Keratinocyte (primary cell): ENCODE results near the gene CAMSAP1. TPM values are rescaled to one million over a fixed set of nuclear protein-coding genes. Genes with fewer than 3 reads are reported as not detected.

Experiments used
- DNase-seq: peaks from one replicate; pipeline ENCODE4 v3.0.0-alpha.2; 2011; ENCODE audit warnings: low read depth, missing footprints, low spot score
- FAIRE-seq: peaks from 2 replicates; lab custom pipeline; 2011; peaks lifted over from hg19 to GRCh38; lab: Jason Lieb, UNC
- H2AFZ ChIP-seq: 2 replicates; pipeline ENCODE4 v1.6.0; 2012; ENCODE audit warnings: low read length, control low read depth, inconsistent platforms; ENCODE audit not compliant: control insufficient read depth
- H3K27ac ChIP-seq: 2 replicates; pipeline ENCODE4 v1.5.1; 2011; ENCODE audit warnings: low read length; ENCODE audit not compliant: control insufficient read depth, insufficient read depth
- H3K27me3 ChIP-seq: 3 replicates; pipeline ENCODE4 v1.6.0; 2011; ENCODE audit warnings: low read length; ENCODE audit not compliant: control insufficient read depth, insufficient read depth; ENCODE audit errors: extremely low read depth
- H3K36me3 ChIP-seq, 2 experiments: 2 replicates in 1 of 2; 3 replicates in 1 of 2; pipeline ENCODE4 v1.5.1; 2011; ENCODE audit warnings: low read length in 2 of 2, mild to moderate bottlenecking in 1 of 2; ENCODE audit not compliant: control insufficient read depth in 2 of 2, insufficient read depth in 2 of 2; ENCODE audit errors: extremely low read depth in 1 of 2
- H3K4me1 ChIP-seq: 3 replicates; pipeline ENCODE4 v1.5.1; 2011; ENCODE audit warnings: low read length; ENCODE audit not compliant: control insufficient read depth, insufficient read depth; ENCODE audit errors: extremely low read depth
- H3K4me2 ChIP-seq: 3 replicates; pipeline ENCODE4 v1.6.0; 2011; ENCODE audit warnings: low read depth, low read length; ENCODE audit not compliant: control insufficient read depth, insufficient read depth; ENCODE audit errors: extremely low read depth
- H3K4me3 ChIP-seq, 3 experiments: fragments of 200-600 bp in 1 of 3; sonication (generic) in 1 of 3; 2 replicates in 2 of 3; 3 replicates in 1 of 3; pipeline ENCODE4 v1.5.1; 2011 to 2016; ENCODE audit warnings: low read length in 3 of 3, mild to moderate bottlenecking in 3 of 3, control low read depth in 2 of 3, inconsistent platforms in 1 of 3, low read depth in 1 of 3, mixed read lengths in 1 of 3, mixed run types in 1 of 3, moderate library complexity in 1 of 3; ENCODE audit not compliant: control insufficient read depth in 2 of 3, insufficient read depth in 2 of 3; ENCODE audit errors: extremely low read depth in 1 of 3
- H3K79me2 ChIP-seq: 2 replicates; pipeline ENCODE4 v1.6.0; 2012; ENCODE audit warnings: low read length; ENCODE audit not compliant: control insufficient read depth, insufficient read depth
- H3K9ac ChIP-seq: 3 replicates; pipeline ENCODE4 v1.6.0; 2011; ENCODE audit warnings: low read length; ENCODE audit not compliant: control insufficient read depth, insufficient read depth; ENCODE audit errors: extremely low read depth
- H3K9me1 ChIP-seq: 3 replicates; pipeline ENCODE4 v1.6.0; 2011; ENCODE audit warnings: low read length; ENCODE audit not compliant: control insufficient read depth, insufficient read depth; ENCODE audit errors: extremely low read depth
- H3K9me3 ChIP-seq: 2 replicates; pipeline ENCODE4 v1.5.1; 2012; ENCODE audit warnings: low read depth, low read length; ENCODE audit not compliant: control insufficient read depth
- H4K20me1 ChIP-seq: 3 replicates; pipeline ENCODE4 v1.6.0; 2011; ENCODE audit warnings: low read length; ENCODE audit not compliant: control insufficient read depth, insufficient read depth; ENCODE audit errors: extremely low read depth
- EZH2 ChIP-seq: IDR thresholded peaks from one replicate; pipeline ENCODE4 v1.6.1; 2012; ENCODE audit warnings: inconsistent platforms, mild to moderate bottlenecking, low read length, moderate library complexity
- dilution Hi-C: fragments of 300-500 bp; cut with MboI; formaldehyde crosslinking; loops from one replicate; pipeline ENCODE4 v1.7.0; 2020; ENCODE audit warnings: low sequenced_read_pairs; ENCODE audit not compliant: extremely low pct_ligation_motif_present
- polyA plus RNA-seq, 5 experiments: library from polyadenylated mRNA; depleted of rRNA in 3 of 5; stranded (reverse) in 3 of 5; stranded (forward) in 1 of 5; unstranded in 1 of 5; fragments of >200 nt; gene quantifications; 1 replicate in 1 of 5; 2 replicates in 3 of 5; 3 replicates in 1 of 5; pipeline versions ENCODE4 v1.2.1 to v1.2.3, GENCODE V29; 2011 to 2012; ENCODE audit warnings: missing spikeins in 2 of 5, low read depth in 1 of 5, low replicate concordance in 1 of 5
- TF ChIP-seq, protein P1 (sequence below), 3 experiments: IDR thresholded peaks in 1 of 3; conservative IDR thresholded peaks in 1 of 3; optimal IDR thresholded peaks in 1 of 3; 2 replicates in 2 of 3; 3 replicates in 1 of 3; pipeline versions ENCODE3 to v1.5.1; 2011; ENCODE audit warnings: low read length in 3 of 3, mild to moderate bottlenecking in 3 of 3, moderate library complexity in 2 of 3, control low read depth in 1 of 3, inconsistent platforms in 1 of 3; ENCODE audit not compliant: insufficient read depth in 2 of 3; ENCODE audit errors: extremely low read depth in 1 of 3

CAMSAP1 gene
- polyA plus RNA-seq, 1 donor (not counting 4 experiments of a cell fraction or from before 2014, with no cell fraction given) = 8.3 TPM

GRCh38 chr9:135760465-135760864, 146.9 kb downstream of the CAMSAP1 start:
- H3K36me3 ChIP-seq = no peaks in the 10 kb centered on the region
- no peaks in the 10 kb centered on the region for H3K4me1 ChIP-seq
- DNase-seq = no peak
- H2AFZ ChIP-seq = no peak overlapping the region
- no peaks in the 10 kb centered on the region for H4K20me1 ChIP-seq
- TF ChIP-seq EZH2 = no peak
- TF ChIP-seq, protein P1, sequence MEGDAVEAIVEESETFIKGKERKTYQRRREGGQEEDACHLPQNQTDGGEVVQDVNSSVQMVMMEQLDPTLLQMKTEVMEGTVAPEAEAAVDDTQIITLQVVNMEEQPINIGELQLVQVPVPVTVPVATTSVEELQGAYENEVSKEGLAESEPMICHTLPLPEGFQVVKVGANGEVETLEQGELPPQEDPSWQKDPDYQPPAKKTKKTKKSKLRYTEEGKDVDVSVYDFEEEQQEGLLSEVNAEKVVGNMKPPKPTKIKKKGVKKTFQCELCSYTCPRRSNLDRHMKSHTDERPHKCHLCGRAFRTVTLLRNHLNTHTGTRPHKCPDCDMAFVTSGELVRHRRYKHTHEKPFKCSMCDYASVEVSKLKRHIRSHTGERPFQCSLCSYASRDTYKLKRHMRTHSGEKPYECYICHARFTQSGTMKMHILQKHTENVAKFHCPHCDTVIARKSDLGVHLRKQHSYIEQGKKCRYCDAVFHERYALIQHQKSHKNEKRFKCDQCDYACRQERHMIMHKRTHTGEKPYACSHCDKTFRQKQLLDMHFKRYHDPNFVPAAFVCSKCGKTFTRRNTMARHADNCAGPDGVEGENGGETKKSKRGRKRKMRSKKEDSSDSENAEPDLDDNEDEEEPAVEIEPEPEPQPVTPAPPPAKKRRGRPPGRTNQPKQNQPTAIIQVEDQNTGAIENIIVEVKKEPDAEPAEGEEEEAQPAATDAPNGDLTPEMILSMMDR (optimal IDR thresholded peaks at IDR 0.05 in 1 of 3, IDR thresholded peaks at IDR 0.05 in 1 of 3, conservative IDR thresholded peaks at IDR 0.05 in 1 of 3; ENCODE audit: extremely low read depth in 1 of 3, insufficient read depth in 2 of 3, low read length in 3 of 3) = no peak
- FAIRE-seq = no peak
- H3K27ac ChIP-seq = no peak overlapping the region
- H3K79me2 ChIP-seq = no peaks in the 10 kb centered on the region
- H3K9me1 ChIP-seq = no peaks in the 10 kb centered on the region
- H3K27me3 ChIP-seq = no peaks in the 10 kb centered on the region
- dilution Hi-C loops = no loop called here
- no peak overlapping the region for H3K4me3 ChIP-seq
- H3K4me2 ChIP-seq = no peak overlapping the region
- H3K9ac ChIP-seq = no peak overlapping the region
- peaks cover 3% of the 10 kb centered on the region for H3K9me3 ChIP-seq

- Histone ChIP-seq H3K4me1 (no peaks in the 10 kb centered on the region), H3K27ac (no peak overlapping the region), H3K9me3 (peaks cover under 1% of the 10 kb centered on the region), H3K4me2 (no peak overlapping the region), H2AFZ (no peak overlapping the region), H3K79me2 (no peaks in the 10 kb centered on the region), H4K20me1 (no peaks in the 10 kb centered on the region), H3K36me3 (no peaks in the 10 kb centered on the region), H3K9me1 (no peaks in the 10 kb centered on the region), H3K27me3 (no peaks in the 10 kb centered on the region), H3K4me3 (no peak overlapping the region), H3K9ac (no peak overlapping the region)
- no peak for DNase-seq
- dilution Hi-C loops = no loop called here
- no peak for FAIRE-seq
- no peak for TF ChIP-seq EZH2
- TF ChIP-seq, protein P1 (optimal IDR thresholded peaks at IDR 0.05 in 1 of 3, IDR thresholded peaks at IDR 0.05 in 1 of 3, conservative IDR thresholded peaks at IDR 0.05 in 1 of 3; ENCODE audit: extremely low read depth in 1 of 3, insufficient read depth in 2 of 3, low read length in 3 of 3) = no peak
Observed at GRCh38 chr9:135759676-135760300, 147.6 kb downstream of the CAMSAP1 start.
